Smooth muscle cell (in vitro differentiated cells): ENCODE data around the gene TBX4. TPM values are rescaled to one million over a fixed set of nuclear protein-coding genes. Genes with fewer than 3 reads are reported as not detected.

Experiments used
- DNase-seq: peaks from one replicate; lab custom pipeline; 2025; ENCODE audit not compliant: unreplicated experiment; lab: John Stamatoyannopoulos, UW
- H2AFZ ChIP-seq: fragments of 200-600 bp; sonication (generic); 2 replicates; pipeline ENCODE4 v1.6.0; 2016; ENCODE audit warnings: antibody characterized with exemption, low read depth, mild to moderate bottlenecking
- H3F3A ChIP-seq: fragments of 200-600 bp; sonication (generic); 2 replicates; pipeline ENCODE4 v1.6.0; 2017; ENCODE audit warnings: antibody characterized with exemption, low read depth
- H3K27ac ChIP-seq: fragments of 200-600 bp; sonication (generic); 2 replicates; pipeline ENCODE4 v1.5.1; 2016; ENCODE audit warnings: low read depth, mild to moderate bottlenecking
- H3K27me3 ChIP-seq: fragments of 200-600 bp; sonication (generic); 2 replicates; pipeline ENCODE4 v1.6.1; 2016; ENCODE audit warnings: low read depth, mild to moderate bottlenecking
- H3K36me3 ChIP-seq: fragments of 200-600 bp; sonication (generic); 2 replicates; pipeline ENCODE4 v1.5.1; 2016; ENCODE audit warnings: low read depth
- H3K4me1 ChIP-seq: fragments of 200-600 bp; sonication (generic); 2 replicates; pipeline ENCODE4 v1.5.1; 2016; ENCODE audit warnings: low read depth
- H3K4me2 ChIP-seq: fragments of 200-600 bp; sonication (generic); 2 replicates; pipeline ENCODE4 v1.6.0; 2016; ENCODE audit warnings: mild to moderate bottlenecking
- H3K4me3 ChIP-seq: fragments of 200-600 bp; sonication (generic); 2 replicates; pipeline ENCODE4 v1.5.1; 2016; ENCODE audit warnings: mild to moderate bottlenecking
- H3K79me2 ChIP-seq: fragments of 200-600 bp; sonication (generic); 2 replicates; pipeline ENCODE4 v1.6.0; 2016; ENCODE audit warnings: low read depth, mild to moderate bottlenecking
- H3K9ac ChIP-seq: fragments of 200-600 bp; sonication (generic); 2 replicates; pipeline ENCODE4 v1.6.0; 2016; ENCODE audit warnings: low read depth
- H3K9me3 ChIP-seq: fragments of 200-600 bp; sonication (generic); replicated peaks from 2 replicates; pipeline ENCODE4 v1.5.1; 2016; ENCODE audit warnings: low read depth
- H4K20me1 ChIP-seq: fragments of 200-600 bp; sonication (generic); 2 replicates; pipeline ENCODE4 v1.6.0; 2016; ENCODE audit warnings: low read depth
- CTCF ChIP-seq: fragments of 200-600 bp; sonication (generic); IDR thresholded peaks from 2 replicates; pipeline ENCODE4 v1.5.1; 2017; ENCODE audit warnings: borderline replicate concordance, mild to moderate bottlenecking, antibody characterized with exemption; ENCODE audit not compliant: insufficient read depth, poor library complexity, severe bottlenecking
- WGBS: methylation state at CpG from one replicate; pipeline ENCODE4 v1.1.7; 2016; ENCODE audit warnings: low lambda C conversion rate; 5-methylcytosine and 5-hydroxymethylcytosine counted together
- polyA plus RNA-seq: library from polyadenylated mRNA; unstranded; fragments of >200 nt; fragmentation: Nextera tagmentation; extraction: Ambion mirVana; gene quantifications from 2 replicates; pipeline ENCODE4 v1.2.1, GENCODE V29; 2016
- total RNA-seq: library from RNA; depleted of rRNA; stranded (reverse); fragments of >200 nt; gene quantifications from 2 replicates; pipeline ENCODE4 v1.2.3, GENCODE V29; 2014

TBX4 gene
- total and polyA plus RNA-seq, 2 experiments from 2014 or later = 14.1 to 22.7 TPM

GRCh38 chr17:61517843-61518606 lies 65.8 kb downstream of the TBX4 start:
- Histone ChIP-seq H3K27ac (no peak overlapping the region), H3K27me3 (no peaks in the 10 kb centered on the region), H3K4me3 (no peak overlapping the region), H2AFZ (no peak overlapping the region), H3K79me2 (no peaks in the 10 kb centered on the region), H3K4me2 (no peak overlapping the region), H4K20me1 (no peaks in the 10 kb centered on the region), H3K9me3 (no peaks in the 10 kb centered on the region), H3K9ac (no peak overlapping the region), H3K36me3 (no peaks in the 10 kb centered on the region), H3K4me1 (no peaks in the 10 kb centered on the region), H3F3A (peaks cover 7% of the 10 kb centered on the region)
- no peak for DNase-seq
- WGBS = 22% methylated on average over 3 of the region's 3 CpGs
- no peak for TF ChIP-seq CTCF

- Histone ChIP-seq H3K4me3 (no peak overlapping the region), H3K9me3 (no peaks in the 10 kb centered on the region), H3K36me3 (no peaks in the 10 kb centered on the region), H3K27me3 (no peaks in the 10 kb centered on the region), H3K9ac (no peak overlapping the region), H3F3A (peaks cover 7% of the 10 kb centered on the region), H4K20me1 (no peaks in the 10 kb centered on the region), H2AFZ (peak overlapping the region; percentile 42), H3K79me2 (no peaks in the 10 kb centered on the region), H3K4me2 (no peak overlapping the region), H3K27ac (no peak overlapping the region), H3K4me1 (no peaks in the 10 kb centered on the region)
- DNase-seq = no peak
- no peak for TF ChIP-seq CTCF
- 73% methylated on average over 1 of the region's 1 CpG for whole genome bisulfite sequencing
Measured at GRCh38 chr17:61519139-61519538, 66.9 kb downstream of the TBX4 start.

GRCh38 chr17:61519754-61520440 lies 67.7 kb downstream of the TBX4 start:
- TF ChIP-seq CTCF = no peak
- H3K79me2 ChIP-seq = no peaks in the 10 kb centered on the region
- H3K36me3 ChIP-seq = no peaks in the 10 kb centered on the region
- no peak overlapping the region for H3K4me2 ChIP-seq
- no peak overlapping the region for H3K27ac ChIP-seq
- H4K20me1 ChIP-seq = no peaks in the 10 kb centered on the region
- peaks cover 7% of the 10 kb centered on the region for H3F3A ChIP-seq
- H2AFZ ChIP-seq = no peak overlapping the region
- H3K4me3 ChIP-seq = no peak overlapping the region
- no peaks in the 10 kb centered on the region for H3K4me1 ChIP-seq
- H3K9me3 ChIP-seq = no peaks in the 10 kb centered on the region
- no peak for DNase-seq
- no peaks in the 10 kb centered on the region for H3K27me3 ChIP-seq
- WGBS = 80% methylated on average over 3 of the region's 3 CpGs
- no peak overlapping the region for H3K9ac ChIP-seq
